PC-3 (cell line): ENCODE results near the gene CSRP1. TPM values are rescaled to one million over a fixed set of nuclear protein-coding genes. Genes with fewer than 3 reads are reported as not detected.

Source experiments
- ATAC-seq: fragments of 200-7000 bp; cut with Tn5 transposase; 2 replicates; pipeline ENCODE4 v1.9.1; 2020; ENCODE audit warnings: mild to moderate bottlenecking, moderate library complexity
- BruUV-seq: library from RNA; stranded (reverse); fragments of 400-500 nt; replicated peaks from 2 replicates; lab custom pipeline; 2021; lab: Mats Ljungman, UMichigan
- CTCF ChIA-PET: fragments of 300-600 bp; sonication (Branson Sonifier 250); formaldehyde crosslinking; loops from one replicate; lab custom pipeline; 2022; ENCODE audit warnings: antibody characterized with exemption; lab: Charles Lee
- POLR2A ChIA-PET: fragments of 300-600 bp; sonication (Branson Sonifier 250); formaldehyde crosslinking; loops from one replicate; lab custom pipeline; 2022; ENCODE audit warnings: antibody characterized with exemption; ENCODE audit not compliant: unreplicated experiment; lab: Charles Lee
- DNase-seq: peaks from one replicate; pipeline ENCODE4 v3.0.0-alpha.2; 2015
- H2AFZ ChIP-seq: fragments of 300-600 bp; sonication (generic); 2 replicates; pipeline ENCODE4 v1.6.0; 2016; ENCODE audit warnings: antibody characterized with exemption, low read length
- H3F3A ChIP-seq: fragments of 300-600 bp; sonication (generic); one replicate; pipeline ENCODE4 v1.6.0; 2017; ENCODE audit warnings: antibody characterized with exemption, low read length, control low read depth, mild to moderate bottlenecking; ENCODE audit not compliant: unreplicated experiment
- H3K27ac ChIP-seq: fragments of 300-600 bp; sonication (generic); 2 replicates; pipeline ENCODE4 v1.5.1; 2016; ENCODE audit warnings: mild to moderate bottlenecking, low read length
- H3K27me3 ChIP-seq: fragments of 300-600 bp; sonication (generic); 2 replicates; pipeline ENCODE4 v1.6.1; 2016; ENCODE audit warnings: low read length, mixed read lengths
- H3K36me3 ChIP-seq: fragments of 300-600 bp; sonication (generic); 2 replicates; pipeline ENCODE4 v1.6.1; 2016; ENCODE audit warnings: low read depth, mixed run types, low read length, mixed read lengths
- H3K4me1 ChIP-seq: fragments of 300-600 bp; sonication (generic); 2 replicates; pipeline ENCODE4 v1.5.1; 2016; ENCODE audit warnings: low read length; ENCODE audit not compliant: insufficient read depth
- H3K4me2 ChIP-seq: fragments of 300-600 bp; sonication (generic); 2 replicates; pipeline ENCODE4 v1.6.0; 2016; ENCODE audit warnings: low read length
- H3K4me3 ChIP-seq: fragments of 300-600 bp; sonication (generic); 2 replicates; pipeline ENCODE4 v1.5.1; 2016; ENCODE audit warnings: mild to moderate bottlenecking, low read length, mixed read lengths
- H3K79me2 ChIP-seq: fragments of 300-600 bp; sonication (generic); 2 replicates; pipeline ENCODE4 v1.6.1; 2017; ENCODE audit warnings: low read length, mixed read lengths
- H3K9ac ChIP-seq: fragments of 300-600 bp; sonication (generic); 2 replicates; pipeline ENCODE4 v1.6.0; 2016; ENCODE audit warnings: mild to moderate bottlenecking, low read length
- H3K9me2 ChIP-seq: fragments of 300-600 bp; sonication (generic); replicated peaks from 2 replicates; pipeline ENCODE4 v1.6.1; 2016; ENCODE audit warnings: mixed run types, low read length, mixed read lengths
- H3K9me3 ChIP-seq: fragments of 300-600 bp; sonication (generic); 2 replicates; pipeline ENCODE4 v1.6.1; 2016; ENCODE audit warnings: low read length, mixed read lengths
- H4K20me1 ChIP-seq: fragments of 300-600 bp; sonication (generic); 2 replicates; pipeline ENCODE4 v1.6.1; 2016; ENCODE audit warnings: low read length, mixed read lengths
- EZH2 ChIP-seq: fragments of 300-600 bp; sonication (generic); IDR thresholded peaks from one replicate; pipeline ENCODE4 v1.6.1; 2017; ENCODE audit warnings: antibody characterized with exemption, mild to moderate bottlenecking, low read length; ENCODE audit not compliant: unreplicated experiment
- EZH2phosphoT487 ChIP-seq: fragments of 300-600 bp; sonication (generic); IDR thresholded peaks from 2 replicates; pipeline ENCODE4 v1.6.1; 2018; ENCODE audit warnings: mild to moderate bottlenecking, antibody characterized with exemption, low read length, borderline replicate concordance
- intact Hi-C: fragments of 100-400 bp; cut with micrococcal nuclease; formaldehyde crosslinking; loops from 2 replicates; pipeline ENCODE4 v1.9.0; 2023
- total RNA-seq: library from RNA; depleted of rRNA; stranded (reverse); fragments of >200 nt; gene quantifications from 2 replicates; pipeline ENCODE4 v1.2.3, GENCODE V29; 2014; rRNA removed
- TF ChIP-seq, protein P1 (sequence below): fragments of 300-600 bp; sonication (generic); conservative IDR thresholded peaks from 2 replicates; pipeline ENCODE4 v1.5.1; 2017; ENCODE audit warnings: antibody characterized with exemption, low read depth, mild to moderate bottlenecking, low read length

Gene CSRP1
- total RNA-seq, 1 experiment from 2014 or later = 147 TPM

DNA sequence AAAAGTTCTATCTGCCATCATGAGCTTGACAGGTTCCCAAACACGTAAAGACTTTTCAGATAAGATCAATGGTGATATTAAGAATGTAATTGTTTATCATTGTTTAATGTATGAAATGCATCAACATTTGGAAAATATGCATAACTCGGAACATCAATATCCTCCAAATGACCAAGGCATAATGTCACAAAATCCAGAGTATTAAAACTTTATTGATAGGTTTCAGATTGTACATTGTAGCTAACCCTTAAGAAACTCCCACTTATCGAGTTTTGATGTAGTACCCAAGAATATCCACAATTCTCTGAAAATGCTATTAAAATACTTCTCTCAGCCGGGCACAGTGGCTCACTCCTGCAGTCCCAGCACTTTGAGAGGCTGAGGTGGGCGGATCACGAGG lies 73.3 kb downstream of the CSRP1 start:
- no peaks in the 10 kb centered on the region for H3K9me2 ChIP-seq
- H3K9me3 ChIP-seq = no peaks in the 10 kb centered on the region
- no peaks in the 10 kb centered on the region for H4K20me1 ChIP-seq
- ChIA-PET POLR2A (no interaction called here), CTCF (interaction anchor here (0.6 to 1.1 kb wide), 2 partner anchors 28 to 87 kb away, joined by 4 read pairs; no protein-coding TSS in a partner anchor)
- no peak overlapping the region for H3K27ac ChIP-seq
- H3K36me3 ChIP-seq = no peaks in the 10 kb centered on the region
- no peak overlapping the region for H2AFZ ChIP-seq
- no peak overlapping the region for H3K4me2 ChIP-seq
- no peak overlapping the region for H3K9ac ChIP-seq
- no peaks in the 10 kb centered on the region for H3K27me3 ChIP-seq
- H3F3A ChIP-seq = no peaks in the 10 kb centered on the region
- H3K4me3 ChIP-seq = no peak overlapping the region
- no TSS peak for BruUV-seq
- no peaks in the 10 kb centered on the region for H3K79me2 ChIP-seq
- TF ChIP-seq EZH2phosphoT487 (no peak), EZH2 (no peak)
- TF ChIP-seq, protein P1, sequence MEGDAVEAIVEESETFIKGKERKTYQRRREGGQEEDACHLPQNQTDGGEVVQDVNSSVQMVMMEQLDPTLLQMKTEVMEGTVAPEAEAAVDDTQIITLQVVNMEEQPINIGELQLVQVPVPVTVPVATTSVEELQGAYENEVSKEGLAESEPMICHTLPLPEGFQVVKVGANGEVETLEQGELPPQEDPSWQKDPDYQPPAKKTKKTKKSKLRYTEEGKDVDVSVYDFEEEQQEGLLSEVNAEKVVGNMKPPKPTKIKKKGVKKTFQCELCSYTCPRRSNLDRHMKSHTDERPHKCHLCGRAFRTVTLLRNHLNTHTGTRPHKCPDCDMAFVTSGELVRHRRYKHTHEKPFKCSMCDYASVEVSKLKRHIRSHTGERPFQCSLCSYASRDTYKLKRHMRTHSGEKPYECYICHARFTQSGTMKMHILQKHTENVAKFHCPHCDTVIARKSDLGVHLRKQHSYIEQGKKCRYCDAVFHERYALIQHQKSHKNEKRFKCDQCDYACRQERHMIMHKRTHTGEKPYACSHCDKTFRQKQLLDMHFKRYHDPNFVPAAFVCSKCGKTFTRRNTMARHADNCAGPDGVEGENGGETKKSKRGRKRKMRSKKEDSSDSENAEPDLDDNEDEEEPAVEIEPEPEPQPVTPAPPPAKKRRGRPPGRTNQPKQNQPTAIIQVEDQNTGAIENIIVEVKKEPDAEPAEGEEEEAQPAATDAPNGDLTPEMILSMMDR = no peak
- intact Hi-C loops = no loop called here
- no peak for ATAC-seq
- no peak for DNase-seq
- H3K4me1 ChIP-seq = peaks cover 21% of the 10 kb centered on the region

Other genes starting within 250 kb of the CSRP1 start
- 211 and 259 TPM in 2 replicates for gene PKP1, start 223.6 kb downstream of the CSRP1 start, total RNA-seq
- 1.1 and 2.9 TPM in 2 replicates for gene TNNT2, start 129.4 kb downstream of the CSRP1 start, total RNA-seq
- 310 and 381 TPM in 2 replicates for gene LAD1, start 107.8 kb downstream of the CSRP1 start, total RNA-seq
- gene TNNI1, start 85.4 kb downstream of the CSRP1 start, total RNA-seq = not detected in 2 replicates
- gene PHLDA3, start 37.9 kb downstream of the CSRP1 start, total RNA-seq = 216 and 349 TPM in 2 replicates
- gene NAV1, start 32.0 kb upstream of the CSRP1 start, total RNA-seq = 2.6 and 6.5 TPM in 2 replicates